Transverse colon (tissue), 4 donors: ENCODE results near the gene IRGQ. TPM values are rescaled to one million over a fixed set of nuclear protein-coding genes. Genes with fewer than 3 reads are reported as not detected.

Experiments used
- DNase-seq: peaks from one replicate; pipeline ENCODE4 v3.0.0-alpha.2; 2019
- H3K27ac ChIP-seq, 4 donors: fragments of 200-600 bp; sonication (generic); 2 replicates each; pipeline ENCODE4 v1.5.1; 2016 to 2018; ENCODE audit warnings: inconsistent platforms in 4 of 4
- H3K27me3 ChIP-seq: fragments of 200-600 bp; sonication (generic); 2 replicates; pipeline ENCODE4 v1.5.1; 2017; ENCODE audit warnings: inconsistent platforms
- H3K36me3 ChIP-seq, 4 donors: fragments of 200-600 bp; sonication (generic); 2 replicates each; pipeline ENCODE4 v1.5.1; 2017 to 2019; ENCODE audit warnings: inconsistent platforms in 4 of 4
- H3K4me1 ChIP-seq, 4 donors: fragments of 200-600 bp; sonication (generic); 2 replicates each; pipeline ENCODE4 v1.5.1; 2017 to 2020; ENCODE audit warnings: inconsistent platforms in 4 of 4
- H3K4me3 ChIP-seq, 4 donors: fragments of 200-600 bp; sonication (generic); 1 replicate in 1 of 4; 2 replicates in 3 of 4; pipeline versions ENCODE4 v1.5.1 to v1.6.1; 2017 to 2019; ENCODE audit warnings: inconsistent platforms in 4 of 4
- H3K9me3 ChIP-seq, 2 donors: fragments of 200-600 bp; sonication (generic); 2 replicates each; pipeline ENCODE4 v1.5.1; 2017 to 2019; ENCODE audit warnings: inconsistent platforms in 2 of 2
- CTCF ChIP-seq, 5 experiments: fragments of 200-600 bp in 3 of 5; fragments of 450-650 bp in 2 of 5; sonication (generic) in 3 of 5; IDR thresholded peaks; 1 replicate in 2 of 5; 2 replicates in 3 of 5; pipeline ENCODE4 v1.5.1; 2016 to 2017; ENCODE audit warnings: antibody characterized with exemption in 5 of 5, inconsistent platforms in 3 of 5, mild to moderate bottlenecking in 2 of 5, moderate library complexity in 1 of 5
- EP300 ChIP-seq: sonication (generic); formaldehyde crosslinking; IDR thresholded peaks from one replicate; pipeline ENCODE4 v1.6.1; 2017; ENCODE audit warnings: antibody characterized with exemption, low read depth
- POLR2A ChIP-seq: fragments of 450-650 bp; IDR thresholded peaks from one replicate; pipeline ENCODE4 v1.6.1; 2016; ENCODE audit warnings: antibody characterized with exemption, mild to moderate bottlenecking, moderate library complexity
- POLR2AphosphoS5 ChIP-seq, 3 donors: sonication (generic); formaldehyde crosslinking; IDR thresholded peaks; one replicate each; pipeline ENCODE4 v1.6.1; 2016; ENCODE audit warnings: antibody characterized with exemption in 3 of 3
- WGBS, 2 donors: methylation state at CpG; one replicate each; pipeline ENCODE4 v1.1.5; 2018; ENCODE audit warnings: low coverage in 1 of 2; 5-methylcytosine and 5-hydroxymethylcytosine counted together
- in situ Hi-C, 4 donors: fragments of 200-750 bp; cut with MboI; loops; one replicate each; pipeline versions ENCODE4 v1.15.0 to v1.15.1; 2017; ENCODE audit warnings: low sequenced_read_pairs in 3 of 4, low pct_ligation_motif_present in 1 of 4, low pct_unique_long_range_greater_than_20kb in 1 of 4
- intact Hi-C: fragments of 100-400 bp; cut with DNase I; formaldehyde crosslinking; loops from one replicate; pipeline ENCODE4 v1.15.1; 2023; ENCODE audit warnings: low total_unique reads
- total RNA-seq, 4 donors: library from RNA; depleted of rRNA; stranded (reverse); fragments of >200 nt; gene quantifications; one replicate each; pipeline ENCODE4 v1.1.0, GENCODE V29; 2016

The IRGQ gene
- total RNA-seq, 4 donors from 2014 or later = 15.7 to 32.5 (median 24.7) TPM

- H3K36me3 ChIP-seq = peaks cover 0 to 40% (median 11%) of the 10 kb centered on the region in 4 donors
- H3K27ac ChIP-seq = no peak overlapping the region
- H3K27me3 ChIP-seq = no peaks in the 10 kb centered on the region
- H3K4me1 ChIP-seq = no peaks in the 10 kb centered on the region
- WGBS, 2 donors = 98 to 99% methylated on average over 10 to 15 of the region's 15 CpGs
- in situ Hi-C loops = loop anchor here in 1 of 4 donors (10.0 kb wide), 1 partner anchor 90 kb away; no protein-coding TSS in a partner anchor
- no peak for DNase-seq
- H3K4me3 ChIP-seq = no peak overlapping the region
- intact Hi-C loops = no loop called here
- H3K9me3 ChIP-seq = no peaks in the 10 kb centered on the region
- no peak for TF ChIP-seq CTCF (IDR thresholded peaks at IDR 0.05)
- no peak for TF ChIP-seq EP300
- no peak for TF ChIP-seq POLR2A
Measured at GRCh38 chr19:43554317-43554895, 41.5 kb downstream of the IRGQ start.

- TF ChIP-seq CTCF (IDR thresholded peaks at IDR 0.05) (no peak), POLR2AphosphoS5 (IDR thresholded peaks at IDR 0.05) (no peak)
- H3K4me1 ChIP-seq = no peaks in the 10 kb centered on the region
- H3K27me3 ChIP-seq = no peaks in the 10 kb centered on the region
- no peaks in the 10 kb centered on the region for H3K9me3 ChIP-seq
- peaks cover 0 to 40% (median 13%) of the 10 kb centered on the region in 4 donors for H3K36me3 ChIP-seq
- intact Hi-C loops (no loop called here), in situ Hi-C loops (loop anchor here in 1 of 4 donors (10.0 kb wide), 1 partner anchor 91 kb away; no protein-coding TSS in a partner anchor)
- 85% methylated on average over 4 of the region's 4 CpGs; no CpG with 5 or more reads in 1 of the 2 donors for WGBS, 2 donors
- no peak for DNase-seq
- no peak overlapping the region for H3K27ac ChIP-seq
- no peak overlapping the region for H3K4me3 ChIP-seq
Measured at GRCh38 chr19:43553656-43554055, 42.3 kb downstream of the IRGQ start.

- Histone ChIP-seq H3K4me1 (no peaks in the 10 kb centered on the region), H3K9me3 (no peaks in the 10 kb centered on the region), H3K4me3 (no peak overlapping the region), H3K27me3 (no peaks in the 10 kb centered on the region), H3K27ac (no peak overlapping the region), H3K36me3 (peaks cover 0 to 40% (median 13%) of the 10 kb centered on the region in 4 donors)
- in situ Hi-C loops (loop anchor here in 1 of 4 donors (10.0 kb wide), 1 partner anchor 92 kb away; no protein-coding TSS in a partner anchor), intact Hi-C loops (no loop called here)
- TF ChIP-seq POLR2AphosphoS5 (IDR thresholded peaks at IDR 0.05) (no peak), EP300 (no peak), CTCF (IDR thresholded peaks at IDR 0.05) (no peak), POLR2A (no peak)
- DNase-seq = no peak
- WGBS, 2 donors = 80% methylated on average over 2 of the region's 3 CpGs; no CpG with 5 or more reads in 1 of the 2 donors
Measured at GRCh38 chr19:43552616-43553015, 43.3 kb downstream of the IRGQ start.

- TF ChIP-seq POLR2AphosphoS5 (IDR thresholded peaks at IDR 0.05) = no peak
- TF ChIP-seq EP300 = no peak
- no peak for TF ChIP-seq POLR2A
- no peak for TF ChIP-seq CTCF (IDR thresholded peaks at IDR 0.05)
- no peaks in the 10 kb centered on the region for H3K27me3 ChIP-seq
- H3K4me3 ChIP-seq = no peak overlapping the region
- intact Hi-C loops = no loop called here
- in situ Hi-C loops = loop anchor here in 1 of 4 donors (10.0 kb wide), 1 partner anchor 93 kb away; no protein-coding TSS in a partner anchor
- peaks cover 0 to 40% (median 13%) of the 10 kb centered on the region in 4 donors for H3K36me3 ChIP-seq
- H3K27ac ChIP-seq = no peak overlapping the region
- H3K4me1 ChIP-seq = no peaks in the 10 kb centered on the region
- 82% methylated on average over 3 of the region's 3 CpGs; no CpG with 5 or more reads in 1 of the 2 donors for WGBS, 2 donors
- DNase-seq = no peak
- H3K9me3 ChIP-seq = no peaks in the 10 kb centered on the region
Measured at GRCh38 chr19:43552198-43552450, 43.8 kb downstream of the IRGQ start.
